ENCODE results near the gene TERF2IP.
A peak's percentile ranks its signal among the peaks of the same experiment; 100 is the strongest.

TERF2IP gene

GRCh38 chr16:75621170-75621477 lies 26.4 kb upstream of the TERF2IP start:
- Histone ChIP-seq H3K27ac (ENCODE audit: low read depth, low read length) (no peak overlapping the region), H3K4me1 (ENCODE audit: control insufficient read depth, insufficient read depth, low read length) (peaks cover 9% of the 10 kb centered on the region; the same call in 1 of the 2 replicates), H3K9me3 (ENCODE audit: control insufficient read depth, insufficient read depth, low read depth, low read length) (no peaks in the 10 kb centered on the region), H3K4me3 (ENCODE audit: low read depth, low read length) (no peak overlapping the region), H3K36me3 (ENCODE audit: control insufficient read depth, insufficient read depth, low read length) (peaks cover 53% of the 10 kb centered on the region), H3K9ac (ENCODE audit: low read length) (no peak overlapping the region), H3K27me3 (ENCODE audit: control insufficient read depth, insufficient read depth, low read length) (no peaks in the 10 kb centered on the region)

DNA sequence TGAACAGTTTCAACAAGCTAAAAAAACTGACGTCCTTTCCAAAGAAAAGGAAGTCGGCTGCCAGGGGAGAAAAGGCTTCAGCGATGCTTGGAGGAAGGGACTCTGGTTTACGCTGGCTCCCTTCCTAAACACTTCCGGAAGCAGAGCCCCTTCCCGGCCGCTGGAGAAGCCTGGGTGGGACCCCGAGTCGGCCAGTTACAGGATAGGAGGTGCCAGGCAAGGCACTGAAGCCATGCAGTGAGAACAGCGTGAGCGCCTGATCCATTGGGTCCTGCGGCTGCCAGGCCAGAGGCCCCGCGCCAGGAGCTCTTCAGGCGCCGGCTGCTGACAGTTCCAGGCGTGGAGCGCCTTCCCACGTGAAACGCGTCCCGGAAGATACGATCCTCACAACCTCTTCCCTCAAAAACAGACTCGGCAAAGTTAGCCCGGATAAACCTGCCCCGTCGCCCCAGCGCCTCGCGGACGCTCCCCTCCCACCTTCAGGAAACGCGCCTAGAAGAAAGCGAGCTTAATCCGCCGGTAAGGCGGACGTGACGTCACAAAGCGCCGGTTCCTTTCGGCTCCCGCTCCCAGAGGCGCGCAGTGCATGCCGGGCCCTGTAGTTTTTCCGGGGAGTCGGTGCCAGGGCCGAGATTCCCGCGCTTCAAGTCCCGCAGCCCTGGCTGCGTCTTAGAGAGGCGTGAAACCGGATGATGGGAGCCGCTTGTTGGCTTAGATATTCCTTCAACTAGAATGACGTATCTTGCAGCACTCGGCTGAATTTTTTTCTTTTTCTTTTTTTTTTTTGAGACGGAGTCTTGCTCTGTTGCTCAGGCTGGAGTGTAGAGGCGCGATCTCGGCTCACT lies 24.6 kb upstream of the TERF2IP start, which contains the start of gene ADAT1:
ADAT1 (minus strand) TSS at position 521 of the 845 bp plus-strand sequence. CDS start 2,482 bp downstream, outside the sequence.
- H3K9ac ChIP-seq (ENCODE audit: low read length): peak within 1 kb of the TSS; percentile 93
- no peaks in the 10 kb centered on the region for H3K27me3 ChIP-seq (ENCODE audit: control insufficient read depth, insufficient read depth, low read length)
- peaks cover 53% of the 10 kb centered on the region for H3K36me3 ChIP-seq (ENCODE audit: control insufficient read depth, insufficient read depth, low read length)
- peaks cover 9% of the 10 kb centered on the region; the same call in 1 of the 2 replicates for H3K4me1 ChIP-seq (ENCODE audit: control insufficient read depth, insufficient read depth, low read length)
- H3K27ac ChIP-seq (ENCODE audit: low read depth, low read length): peak within 1 kb of the TSS; percentile 91
- no peaks in the 10 kb centered on the region for H3K9me3 ChIP-seq (ENCODE audit: control insufficient read depth, insufficient read depth, low read depth, low read length)
- H3K4me3 ChIP-seq (ENCODE audit: low read depth, low read length): peak within 1 kb of the TSS; percentile 92

- H3K27me3 ChIP-seq (ENCODE audit: control insufficient read depth, insufficient read depth, low read length): no peaks in the 10 kb centered on the region
- no peak overlapping the region for H3K9ac ChIP-seq (ENCODE audit: low read length)
- peaks cover 9% of the 10 kb centered on the region; the same call in 1 of the 2 replicates for H3K4me1 ChIP-seq (ENCODE audit: control insufficient read depth, insufficient read depth, low read length)
- no peak overlapping the region for H3K27ac ChIP-seq (ENCODE audit: low read depth, low read length)
- H3K9me3 ChIP-seq (ENCODE audit: control insufficient read depth, insufficient read depth, low read depth, low read length): no peaks in the 10 kb centered on the region
- H3K36me3 ChIP-seq (ENCODE audit: control insufficient read depth, insufficient read depth, low read length): peaks cover 53% of the 10 kb centered on the region
- no peak overlapping the region for H3K4me3 ChIP-seq (ENCODE audit: low read depth, low read length)
Observed at GRCh38 chr16:75624921-75625334, 22.6 kb upstream of the TERF2IP start.

DNA sequence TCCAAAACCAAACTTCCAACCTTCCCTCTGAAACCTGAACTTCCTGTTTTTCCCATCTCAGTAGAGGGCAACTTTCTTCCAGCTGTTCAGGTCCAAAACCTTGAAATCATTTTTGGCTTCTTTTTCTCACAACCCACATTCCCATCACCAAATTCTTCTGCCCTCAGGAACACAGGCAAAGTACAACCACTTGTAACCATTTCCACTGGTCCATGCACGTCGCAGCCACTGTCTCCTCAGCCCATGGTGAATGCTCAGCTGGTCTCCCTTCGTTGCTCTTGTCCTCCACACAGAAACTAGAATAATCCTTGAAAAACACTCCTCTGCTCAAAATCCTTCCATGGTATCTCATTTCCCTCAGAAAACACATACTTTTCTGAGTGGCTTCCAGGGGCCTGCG lies 20.8 kb upstream of the TERF2IP start:
- peaks cover 63% of the 10 kb centered on the region for H3K36me3 ChIP-seq (ENCODE audit: control insufficient read depth, insufficient read depth, low read length)
- H3K4me1 ChIP-seq (ENCODE audit: control insufficient read depth, insufficient read depth, low read length): peaks cover 4% of the 10 kb centered on the region; the same call in 1 of the 2 replicates
- H3K9ac ChIP-seq (ENCODE audit: low read length): no peak overlapping the region
- H3K27me3 ChIP-seq (ENCODE audit: control insufficient read depth, insufficient read depth, low read length): no peaks in the 10 kb centered on the region
- no peaks in the 10 kb centered on the region for H3K9me3 ChIP-seq (ENCODE audit: control insufficient read depth, insufficient read depth, low read depth, low read length)
- H3K27ac ChIP-seq (ENCODE audit: low read depth, low read length): no peak overlapping the region
- H3K4me3 ChIP-seq (ENCODE audit: low read depth, low read length): no peak overlapping the region

- no peaks in the 10 kb centered on the region for H3K9me3 ChIP-seq (ENCODE audit: control insufficient read depth, insufficient read depth, low read depth, low read length)
- peaks cover 72% of the 10 kb centered on the region for H3K36me3 ChIP-seq (ENCODE audit: control insufficient read depth, insufficient read depth, low read length)
- no peaks in the 10 kb centered on the region for H3K27me3 ChIP-seq (ENCODE audit: control insufficient read depth, insufficient read depth, low read length)
- no peak overlapping the region for H3K9ac ChIP-seq (ENCODE audit: low read length)
- no peak overlapping the region for H3K27ac ChIP-seq (ENCODE audit: low read depth, low read length)
- H3K4me3 ChIP-seq (ENCODE audit: low read depth, low read length): no peak overlapping the region
- no peaks in the 10 kb centered on the region for H3K4me1 ChIP-seq (ENCODE audit: control insufficient read depth, insufficient read depth, low read length)
Observed at GRCh38 chr16:75627851-75628250, 19.7 kb upstream of the TERF2IP start.

GRCh38 chr16:75628351-75628750 lies 19.2 kb upstream of the TERF2IP start:
- no peaks in the 10 kb centered on the region for H3K27me3 ChIP-seq (ENCODE audit: control insufficient read depth, insufficient read depth, low read length)
- H3K36me3 ChIP-seq (ENCODE audit: control insufficient read depth, insufficient read depth, low read length): peaks cover 77% of the 10 kb centered on the region
- H3K4me1 ChIP-seq (ENCODE audit: control insufficient read depth, insufficient read depth, low read length): no peaks in the 10 kb centered on the region
- no peaks in the 10 kb centered on the region for H3K9me3 ChIP-seq (ENCODE audit: control insufficient read depth, insufficient read depth, low read depth, low read length)
- H3K4me3 ChIP-seq (ENCODE audit: low read depth, low read length): no peak overlapping the region
- no peak overlapping the region for H3K9ac ChIP-seq (ENCODE audit: low read length)
- no peak overlapping the region for H3K27ac ChIP-seq (ENCODE audit: low read depth, low read length)

DNA sequence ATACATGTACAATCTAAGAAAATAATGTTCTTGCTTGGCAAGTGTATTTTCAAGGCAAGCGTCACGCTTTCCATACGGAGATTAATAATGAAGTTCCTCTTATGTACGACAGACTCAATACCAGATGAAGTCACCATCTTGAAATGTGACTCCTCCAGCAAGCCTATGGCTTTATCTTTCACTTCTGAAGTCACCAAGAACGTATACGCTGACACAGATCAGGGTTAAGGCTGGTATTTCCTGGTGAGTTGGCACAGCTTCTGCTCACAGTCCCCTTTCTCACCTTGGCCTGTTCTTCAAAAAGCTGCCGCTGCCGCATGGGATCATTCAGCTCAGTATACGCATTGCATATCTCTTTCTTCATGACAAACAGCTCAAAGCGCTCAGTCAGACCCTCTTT lies 18.4 kb upstream of the TERF2IP start:
- no peak overlapping the region for H3K9ac ChIP-seq (ENCODE audit: low read length)

DNA sequence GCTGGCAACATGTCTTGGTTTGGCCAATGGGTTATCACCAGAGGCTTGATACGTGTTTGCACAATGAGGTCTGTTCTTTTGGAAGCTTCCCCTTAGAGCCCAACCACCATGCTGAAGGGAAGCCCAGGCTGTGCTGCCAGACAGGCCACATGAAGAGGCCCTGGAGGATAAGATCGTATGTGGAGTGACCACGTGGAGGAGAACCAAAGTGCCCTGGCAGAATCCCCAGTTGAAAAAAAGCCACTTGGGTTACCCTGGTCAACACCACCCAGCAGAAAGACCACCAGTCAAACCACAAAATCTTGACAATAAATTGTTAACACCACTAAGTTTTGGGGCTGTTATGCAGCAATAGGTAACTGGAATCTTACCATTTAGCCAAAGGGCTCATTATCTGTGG lies 17.5 kb upstream of the TERF2IP start:
- no peak overlapping the region for H3K27ac ChIP-seq (ENCODE audit: low read depth, low read length)
- no peaks in the 10 kb centered on the region for H3K4me1 ChIP-seq (ENCODE audit: control insufficient read depth, insufficient read depth, low read length)
- H3K4me3 ChIP-seq (ENCODE audit: low read depth, low read length): no peak overlapping the region
- peaks cover 94% of the 10 kb centered on the region for H3K36me3 ChIP-seq (ENCODE audit: control insufficient read depth, insufficient read depth, low read length)
- H3K9ac ChIP-seq (ENCODE audit: low read length): no peak overlapping the region
- H3K9me3 ChIP-seq (ENCODE audit: control insufficient read depth, insufficient read depth, low read depth, low read length): no peaks in the 10 kb centered on the region
- H3K27me3 ChIP-seq (ENCODE audit: control insufficient read depth, insufficient read depth, low read length): no peaks in the 10 kb centered on the region

More for the DNA sequence above, 18.4 kb upstream of the TERF2IP start:
- H3K9me3 ChIP-seq (ENCODE audit: control insufficient read depth, insufficient read depth, low read depth, low read length): no peaks in the 10 kb centered on the region
- no peak overlapping the region for H3K27ac ChIP-seq (ENCODE audit: low read depth, low read length)
- no peaks in the 10 kb centered on the region for H3K4me1 ChIP-seq (ENCODE audit: control insufficient read depth, insufficient read depth, low read length)
- no peaks in the 10 kb centered on the region for H3K27me3 ChIP-seq (ENCODE audit: control insufficient read depth, insufficient read depth, low read length)
- H3K4me3 ChIP-seq (ENCODE audit: low read depth, low read length): no peak overlapping the region
- peaks cover 84% of the 10 kb centered on the region for H3K36me3 ChIP-seq (ENCODE audit: control insufficient read depth, insufficient read depth, low read length)

DNA sequence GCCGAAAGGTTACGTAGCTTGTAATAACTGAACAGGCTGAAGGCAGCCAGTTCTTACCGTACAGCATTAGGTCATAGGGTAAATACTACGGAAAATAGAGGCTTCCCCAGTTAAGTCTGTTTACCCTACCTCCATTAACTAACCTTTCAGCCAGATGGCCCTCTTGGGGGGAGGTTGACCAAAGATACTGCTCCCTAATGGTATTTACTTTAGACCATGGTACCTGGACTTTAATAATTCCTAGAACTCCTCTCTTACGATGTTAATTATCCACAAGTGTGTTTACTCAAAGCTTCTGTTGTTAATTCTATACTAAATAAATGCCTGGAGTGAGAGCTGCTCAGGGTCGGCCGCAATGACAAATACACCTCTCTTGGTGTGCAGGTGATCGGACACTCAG lies 14.7 kb upstream of the TERF2IP start:
- Histone ChIP-seq H3K4me1 (ENCODE audit: control insufficient read depth, insufficient read depth, low read length) (no peaks in the 10 kb centered on the region), H3K36me3 (ENCODE audit: control insufficient read depth, insufficient read depth, low read length) (peaks cover 96% of the 10 kb centered on the region), H3K27me3 (ENCODE audit: control insufficient read depth, insufficient read depth, low read length) (no peaks in the 10 kb centered on the region), H3K27ac (ENCODE audit: low read depth, low read length) (no peak overlapping the region), H3K9me3 (ENCODE audit: control insufficient read depth, insufficient read depth, low read depth, low read length) (no peaks in the 10 kb centered on the region), H3K9ac (ENCODE audit: low read length) (no peak overlapping the region), H3K4me3 (ENCODE audit: low read depth, low read length) (no peak overlapping the region)

- Histone ChIP-seq H3K27ac (ENCODE audit: low read depth, low read length) (no peak overlapping the region), H3K27me3 (ENCODE audit: control insufficient read depth, insufficient read depth, low read length) (no peaks in the 10 kb centered on the region), H3K9ac (ENCODE audit: low read length) (no peak overlapping the region), H3K4me1 (ENCODE audit: control insufficient read depth, insufficient read depth, low read length) (no peaks in the 10 kb centered on the region), H3K36me3 (ENCODE audit: control insufficient read depth, insufficient read depth, low read length) (peaks cover 95% of the 10 kb centered on the region), H3K9me3 (ENCODE audit: control insufficient read depth, insufficient read depth, low read depth, low read length) (no peaks in the 10 kb centered on the region), H3K4me3 (ENCODE audit: low read depth, low read length) (no peak overlapping the region)
Observed at GRCh38 chr16:75635036-75635435, 12.5 kb upstream of the TERF2IP start.

DNA sequence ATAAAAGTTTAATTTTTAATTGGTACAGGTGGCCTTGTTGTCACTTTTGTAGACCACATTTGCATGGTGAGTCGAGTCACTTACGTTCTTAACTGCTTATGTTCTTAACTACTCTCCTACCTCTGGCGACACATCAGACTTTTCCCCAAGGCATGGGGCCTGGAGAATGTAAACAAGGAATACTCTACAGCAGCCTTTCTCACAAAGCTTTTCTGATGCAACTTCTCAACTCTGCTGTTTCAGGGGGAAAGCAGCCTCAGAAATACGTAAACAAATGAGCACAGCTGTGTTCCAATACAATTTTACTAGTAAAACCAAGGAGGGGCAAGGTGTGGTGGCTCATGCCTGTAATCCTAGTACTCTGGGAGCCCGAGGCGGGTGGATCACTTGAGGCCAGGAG lies 7.0 kb upstream of the TERF2IP start:
- Histone ChIP-seq H3K27me3 (ENCODE audit: control insufficient read depth, insufficient read depth, low read length) (no peaks in the 10 kb centered on the region), H3K4me3 (ENCODE audit: low read depth, low read length) (no peak overlapping the region), H3K9ac (ENCODE audit: low read length) (no peak overlapping the region), H3K4me1 (ENCODE audit: control insufficient read depth, insufficient read depth, low read length) (no peaks in the 10 kb centered on the region), H3K36me3 (ENCODE audit: control insufficient read depth, insufficient read depth, low read length) (peaks cover 90% of the 10 kb centered on the region), H3K9me3 (ENCODE audit: control insufficient read depth, insufficient read depth, low read depth, low read length) (no peaks in the 10 kb centered on the region), H3K27ac (ENCODE audit: low read depth, low read length) (no peak overlapping the region)
